ENCODE measurements around the gene FOXN3.

The FOXN3 gene

GRCh38 chr14:89406941-89407340 lies 10.1 kb downstream of the FOXN3 start:
- DNase-seq (ENCODE audit: low read depth in 1 of 2, low spot score in 1 of 2) = no peak
- Histone ChIP-seq H3K27me3 (ENCODE audit: insufficient read depth, poor library complexity, severe bottlenecking) (no peaks in the 10 kb centered on the region), H3K4me3 (replicated peaks; ENCODE audit: insufficient read depth, low read length) (no peak overlapping the region), H3K27ac (replicated peaks) (no peak overlapping the region)
- no peak for TF ChIP-seq GABPA (IDR thresholded peaks at IDR 0.05; ENCODE audit: low read depth)
- no peak for TF ChIP-seq CTCF (IDR thresholded peaks at IDR 0.05; ENCODE audit: insufficient read depth, low read length)
- TF ChIP-seq POLR2AphosphoS5 (IDR thresholded peaks at IDR 0.05; ENCODE audit: low read depth) = no peak
- TF ChIP-seq SPI1 (IDR thresholded peaks at IDR 0.05; ENCODE audit: borderline replicate concordance, low read depth) = no peak

GRCh38 chr14:89406361-89406760 lies 10.7 kb downstream of the FOXN3 start:
- Histone ChIP-seq H3K4me3 (replicated peaks; ENCODE audit: insufficient read depth, low read length) (no peak overlapping the region), H3K27ac (replicated peaks) (no peak overlapping the region), H3K27me3 (ENCODE audit: insufficient read depth, poor library complexity, severe bottlenecking) (no peaks in the 10 kb centered on the region)
- no peak for DNase-seq (ENCODE audit: low read depth in 1 of 2, low spot score in 1 of 2)
- TF ChIP-seq SPI1 (IDR thresholded peaks at IDR 0.05; ENCODE audit: borderline replicate concordance, low read depth) = no peak

- H3K4me3 ChIP-seq (replicated peaks; ENCODE audit: insufficient read depth, low read length) = no peak overlapping the region
- H3K27ac ChIP-seq (replicated peaks) = no peak overlapping the region
- DNase-seq (ENCODE audit: low read depth in 1 of 2, low spot score in 1 of 2) = no peak
- H3K27me3 ChIP-seq (ENCODE audit: insufficient read depth, poor library complexity, severe bottlenecking) = no peaks in the 10 kb centered on the region
- TF ChIP-seq POLR2AphosphoS5 (IDR thresholded peaks at IDR 0.05; ENCODE audit: low read depth) (no peak), CTCF (IDR thresholded peaks at IDR 0.05; ENCODE audit: insufficient read depth, low read length) (no peak), SPI1 (IDR thresholded peaks at IDR 0.05; ENCODE audit: borderline replicate concordance, low read depth) (no peak), REST (IDR thresholded peaks at IDR 0.05; ENCODE audit: insufficient replicate concordance, low read depth) (no peak)
These were observed 11.3 kb downstream of the FOXN3 start for GRCh38 chr14:89405712-89406111.

- no peak for DNase-seq (ENCODE audit: low read depth in 1 of 2, low spot score in 1 of 2)
- H3K27ac ChIP-seq (replicated peaks) = no peak overlapping the region
- no peaks in the 10 kb centered on the region for H3K27me3 ChIP-seq (ENCODE audit: insufficient read depth, poor library complexity, severe bottlenecking)
- TF ChIP-seq GABPA (IDR thresholded peaks at IDR 0.05; ENCODE audit: low read depth) = no peak
- no peak for TF ChIP-seq CTCF (IDR thresholded peaks at IDR 0.05; ENCODE audit: insufficient read depth, low read length)
- no peak for TF ChIP-seq REST (IDR thresholded peaks at IDR 0.05; ENCODE audit: insufficient replicate concordance, low read depth)
- TF ChIP-seq POLR2AphosphoS5 (IDR thresholded peaks at IDR 0.05; ENCODE audit: low read depth) = no peak
- TF ChIP-seq SPI1 (IDR thresholded peaks at IDR 0.05; ENCODE audit: borderline replicate concordance, low read depth) = no peak
- no peak overlapping the region for H3K4me3 ChIP-seq (replicated peaks; ENCODE audit: insufficient read depth, low read length)
These were observed 14.7 kb downstream of the FOXN3 start for GRCh38 chr14:89402363-89402762.

Data from HL-60 (cell line).